Measurements from ENCODE around the gene WDR53. TPM values are rescaled to one million over a fixed set of nuclear protein-coding genes. Genes with fewer than 3 reads are reported as not detected.

Gene WDR53
- total RNA-seq, 1 donor from 2014 or later, result 8.9 TPM

DNA sequence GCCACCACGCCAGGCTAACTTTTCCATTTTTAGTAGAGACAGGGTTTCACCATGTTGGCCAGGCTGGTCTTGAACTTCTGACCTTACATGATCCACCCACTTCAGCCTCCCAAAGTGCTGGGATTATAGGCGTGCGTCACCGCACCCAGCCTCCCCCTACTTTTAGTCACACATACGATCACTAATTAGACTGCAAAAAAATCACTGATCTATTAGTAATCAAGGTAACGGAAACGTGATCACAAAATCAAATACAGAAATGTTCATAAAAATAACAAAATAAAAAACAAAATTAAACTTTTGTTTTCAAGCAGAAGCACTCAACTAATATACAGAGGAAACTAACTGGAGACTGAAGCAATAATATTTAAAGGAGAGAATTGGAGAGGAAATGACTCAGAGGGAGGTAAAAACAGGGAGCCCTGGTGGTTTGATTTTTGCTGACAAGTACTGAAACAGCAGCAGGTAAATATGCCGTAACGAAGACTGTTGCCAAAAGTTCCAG is 4.6 kb downstream of the WDR53 start:
- DNase-seq (ENCODE audit: low read depth), result peak; percentile 4
- no peaks in the 10 kb centered on the region for H3K36me3 ChIP-seq (ENCODE audit: control insufficient read depth, insufficient read depth, low read length)
- no peak overlapping the region for H3K4me3 ChIP-seq (ENCODE audit: low read depth, low read length)
- H3K27me3 ChIP-seq (ENCODE audit: control insufficient read depth, insufficient read depth, low read length), result no peaks in the 10 kb centered on the region
- TF ChIP-seq, protein P1, sequence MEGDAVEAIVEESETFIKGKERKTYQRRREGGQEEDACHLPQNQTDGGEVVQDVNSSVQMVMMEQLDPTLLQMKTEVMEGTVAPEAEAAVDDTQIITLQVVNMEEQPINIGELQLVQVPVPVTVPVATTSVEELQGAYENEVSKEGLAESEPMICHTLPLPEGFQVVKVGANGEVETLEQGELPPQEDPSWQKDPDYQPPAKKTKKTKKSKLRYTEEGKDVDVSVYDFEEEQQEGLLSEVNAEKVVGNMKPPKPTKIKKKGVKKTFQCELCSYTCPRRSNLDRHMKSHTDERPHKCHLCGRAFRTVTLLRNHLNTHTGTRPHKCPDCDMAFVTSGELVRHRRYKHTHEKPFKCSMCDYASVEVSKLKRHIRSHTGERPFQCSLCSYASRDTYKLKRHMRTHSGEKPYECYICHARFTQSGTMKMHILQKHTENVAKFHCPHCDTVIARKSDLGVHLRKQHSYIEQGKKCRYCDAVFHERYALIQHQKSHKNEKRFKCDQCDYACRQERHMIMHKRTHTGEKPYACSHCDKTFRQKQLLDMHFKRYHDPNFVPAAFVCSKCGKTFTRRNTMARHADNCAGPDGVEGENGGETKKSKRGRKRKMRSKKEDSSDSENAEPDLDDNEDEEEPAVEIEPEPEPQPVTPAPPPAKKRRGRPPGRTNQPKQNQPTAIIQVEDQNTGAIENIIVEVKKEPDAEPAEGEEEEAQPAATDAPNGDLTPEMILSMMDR (IDR thresholded peaks at IDR 0.05; ENCODE audit: insufficient read depth, low read length, poor library complexity, severe bottlenecking), result no peak

DNA sequence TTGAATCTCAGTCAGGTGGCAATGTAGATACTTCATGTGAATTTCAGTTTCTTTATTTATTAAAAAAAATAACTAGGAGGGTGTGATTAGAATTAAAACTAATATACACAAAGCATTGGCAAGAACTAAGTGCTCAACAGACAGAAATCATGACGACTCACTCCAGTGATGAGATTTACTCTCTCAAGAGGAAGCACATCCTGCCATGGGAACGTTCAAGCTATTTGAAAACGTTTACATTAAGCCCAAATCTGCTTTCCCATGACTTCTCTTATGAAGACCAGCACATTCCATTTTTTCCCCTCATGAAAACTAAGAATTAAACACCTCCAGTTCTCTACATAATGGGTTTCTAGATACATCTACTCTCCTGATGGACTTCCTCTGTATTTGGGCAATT is 8.5 kb downstream of the WDR53 start:
- Histone ChIP-seq H3K36me3 (ENCODE audit: control insufficient read depth, insufficient read depth, low read length) (no peaks in the 10 kb centered on the region), H3K4me3 (ENCODE audit: low read depth, low read length) (no peak overlapping the region), H3K27me3 (ENCODE audit: control insufficient read depth, insufficient read depth, low read length) (no peaks in the 10 kb centered on the region)
- DNase-seq (ENCODE audit: low read depth), result no peak
- TF ChIP-seq, protein P1 (IDR thresholded peaks at IDR 0.05; ENCODE audit: insufficient read depth, low read length, poor library complexity, severe bottlenecking), result no peak

DNA sequence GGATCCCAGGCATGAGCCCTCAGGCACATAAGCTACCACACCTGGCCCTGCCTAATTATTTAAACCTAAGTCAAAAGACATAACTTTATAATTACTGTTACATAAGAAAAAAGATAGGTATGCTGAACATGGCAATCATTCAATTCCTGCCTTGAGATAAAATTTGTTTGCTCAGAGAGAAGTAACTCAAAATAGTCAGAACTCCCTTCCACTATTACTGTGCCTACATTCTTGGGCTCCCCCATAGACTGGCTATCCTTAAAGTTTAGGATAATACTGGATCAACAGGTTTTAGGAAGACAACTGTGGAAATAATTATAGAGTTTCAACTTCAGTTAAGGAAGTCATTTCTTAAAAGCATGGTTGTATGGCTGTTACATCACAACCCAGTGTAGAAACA is 9.9 kb downstream of the WDR53 start:
- no peaks in the 10 kb centered on the region for H3K36me3 ChIP-seq (ENCODE audit: control insufficient read depth, insufficient read depth, low read length)
- TF ChIP-seq, protein P1 (IDR thresholded peaks at IDR 0.05; ENCODE audit: insufficient read depth, low read length, poor library complexity, severe bottlenecking), result no peak
- H3K4me3 ChIP-seq (ENCODE audit: low read depth, low read length), result no peak overlapping the region
- no peak for DNase-seq (ENCODE audit: low read depth)
- no peaks in the 10 kb centered on the region for H3K27me3 ChIP-seq (ENCODE audit: control insufficient read depth, insufficient read depth, low read length)

DNA sequence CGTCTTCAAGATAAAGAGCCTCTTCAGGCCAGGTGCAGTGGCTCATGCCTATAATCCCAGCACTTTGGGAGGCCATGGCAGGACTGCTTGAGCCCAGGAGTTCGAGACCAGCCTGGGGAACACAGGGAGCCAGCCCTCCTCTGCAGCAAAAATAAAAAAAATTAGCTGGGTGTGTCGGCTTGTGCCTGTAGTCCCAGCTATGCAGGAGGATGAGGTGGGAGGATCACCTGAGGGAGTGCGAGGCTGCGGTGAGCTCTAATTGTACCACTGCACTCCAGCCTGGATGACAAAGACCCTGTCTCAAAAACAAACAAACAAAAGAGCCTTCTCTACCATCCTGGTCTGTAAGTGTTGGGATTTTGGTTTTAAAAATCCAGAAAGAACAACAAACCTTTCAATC is 11.1 kb downstream of the WDR53 start:
- TF ChIP-seq, protein P1 (IDR thresholded peaks at IDR 0.05; ENCODE audit: insufficient read depth, low read length, poor library complexity, severe bottlenecking), result no peak
- no peaks in the 10 kb centered on the region for H3K27me3 ChIP-seq (ENCODE audit: control insufficient read depth, insufficient read depth, low read length)
- no peak overlapping the region for H3K4me3 ChIP-seq (ENCODE audit: low read depth, low read length)
- H3K36me3 ChIP-seq (ENCODE audit: control insufficient read depth, insufficient read depth, low read length), result no peaks in the 10 kb centered on the region
- DNase-seq (ENCODE audit: low read depth), result no peak

DNA sequence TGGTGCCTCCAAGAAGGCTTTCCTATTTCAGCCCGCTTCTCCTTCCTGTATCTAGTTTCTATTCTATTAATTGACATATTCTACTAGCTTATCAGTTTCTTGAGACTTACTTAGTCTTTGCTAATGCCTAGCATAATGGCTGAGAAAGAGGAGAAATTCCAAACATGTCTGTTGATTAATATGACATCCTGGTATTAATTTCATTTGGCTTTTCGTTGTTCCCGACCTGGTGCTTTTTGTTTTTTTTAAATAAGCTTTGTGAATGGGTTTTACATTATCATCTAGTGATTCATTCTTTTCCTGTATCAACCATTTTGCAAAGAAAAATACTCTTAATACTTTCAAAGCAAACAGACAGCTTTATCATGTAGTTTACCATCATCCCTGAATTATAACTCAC is 13.1 kb downstream of the WDR53 start:
- H3K36me3 ChIP-seq (ENCODE audit: control insufficient read depth, insufficient read depth, low read length), result no peaks in the 10 kb centered on the region
- TF ChIP-seq, protein P1 (IDR thresholded peaks at IDR 0.05; ENCODE audit: insufficient read depth, low read length, poor library complexity, severe bottlenecking), result no peak
- no peaks in the 10 kb centered on the region for H3K27me3 ChIP-seq (ENCODE audit: control insufficient read depth, insufficient read depth, low read length)
- no peak for DNase-seq (ENCODE audit: low read depth)
- no peak overlapping the region for H3K4me3 ChIP-seq (ENCODE audit: low read depth, low read length)

DNA sequence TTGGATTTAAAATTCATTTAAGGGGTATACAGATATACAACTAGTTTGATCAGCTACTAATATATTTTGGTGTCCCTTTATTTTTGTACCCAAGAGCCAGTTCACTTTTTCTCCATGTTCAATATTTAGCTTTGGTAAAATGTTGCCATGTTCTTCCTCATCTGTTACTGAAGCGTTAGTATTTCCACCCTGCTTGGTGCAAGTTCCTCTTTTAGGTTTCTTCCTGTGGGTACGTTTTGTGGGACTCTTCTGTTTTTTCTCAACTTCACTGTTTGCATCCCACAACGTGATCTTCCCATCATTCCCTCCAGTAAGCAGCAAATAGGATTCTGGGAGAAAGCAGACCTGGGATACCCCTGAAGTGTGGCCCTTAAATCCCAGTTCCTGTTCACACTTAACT is 14.1 kb downstream of the WDR53 start:
- DNase-seq (ENCODE audit: low read depth), result no peak
- TF ChIP-seq, protein P1 (IDR thresholded peaks at IDR 0.05; ENCODE audit: insufficient read depth, low read length, poor library complexity, severe bottlenecking), result no peak
- Histone ChIP-seq H3K4me3 (ENCODE audit: low read depth, low read length) (no peak overlapping the region), H3K36me3 (ENCODE audit: control insufficient read depth, insufficient read depth, low read length) (no peaks in the 10 kb centered on the region), H3K27me3 (ENCODE audit: control insufficient read depth, insufficient read depth, low read length) (no peaks in the 10 kb centered on the region)
